ENCODE data around the gene DNASE2B.
A peak's percentile ranks its signal among the peaks of the same experiment; 100 is the strongest.
"Not testable (repeated sequence)": the region's sequence is repeated elsewhere in the genome, so short reads cannot be mapped to it uniquely, and the experiment has no call there.

The DNASE2B gene

DNA sequence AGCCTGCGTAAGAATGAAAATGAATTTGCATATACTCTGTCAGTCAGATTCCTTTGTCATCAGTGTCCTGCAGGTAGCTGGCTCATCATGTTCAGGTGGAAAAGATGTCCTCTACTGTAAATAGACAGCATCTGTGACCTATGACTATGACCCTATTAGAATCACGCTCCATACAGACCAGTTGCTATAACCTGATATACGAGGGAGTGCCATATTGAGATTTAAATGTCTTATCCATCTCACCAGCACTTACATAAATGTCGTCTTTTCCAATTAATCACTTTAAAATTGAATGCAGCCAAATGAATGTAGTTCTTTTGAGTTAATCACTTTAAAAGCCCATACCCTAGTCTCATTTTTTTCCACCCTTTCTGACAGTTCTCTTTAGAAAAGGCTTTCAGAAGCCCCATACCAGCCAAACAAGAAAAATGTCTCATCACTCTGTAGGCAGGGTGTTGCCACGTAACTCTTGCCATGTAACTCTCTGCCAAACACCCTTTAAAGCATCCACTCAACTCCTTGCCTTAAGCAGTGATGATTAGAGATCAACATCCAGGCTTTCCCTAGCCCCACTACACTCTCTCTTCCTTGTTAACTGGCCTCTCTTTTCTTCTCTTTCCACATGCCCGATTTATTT, 26.3 kb downstream of the DNASE2B start:
- no peak for DNase-seq

GRCh38 chr1:84425150-84425896, 27.0 kb downstream of the DNASE2B start:
- no peak for DNase-seq

GRCh38 chr1:84426376-84426775, 28.1 kb downstream of the DNASE2B start:
- no peak for DNase-seq

DNA sequence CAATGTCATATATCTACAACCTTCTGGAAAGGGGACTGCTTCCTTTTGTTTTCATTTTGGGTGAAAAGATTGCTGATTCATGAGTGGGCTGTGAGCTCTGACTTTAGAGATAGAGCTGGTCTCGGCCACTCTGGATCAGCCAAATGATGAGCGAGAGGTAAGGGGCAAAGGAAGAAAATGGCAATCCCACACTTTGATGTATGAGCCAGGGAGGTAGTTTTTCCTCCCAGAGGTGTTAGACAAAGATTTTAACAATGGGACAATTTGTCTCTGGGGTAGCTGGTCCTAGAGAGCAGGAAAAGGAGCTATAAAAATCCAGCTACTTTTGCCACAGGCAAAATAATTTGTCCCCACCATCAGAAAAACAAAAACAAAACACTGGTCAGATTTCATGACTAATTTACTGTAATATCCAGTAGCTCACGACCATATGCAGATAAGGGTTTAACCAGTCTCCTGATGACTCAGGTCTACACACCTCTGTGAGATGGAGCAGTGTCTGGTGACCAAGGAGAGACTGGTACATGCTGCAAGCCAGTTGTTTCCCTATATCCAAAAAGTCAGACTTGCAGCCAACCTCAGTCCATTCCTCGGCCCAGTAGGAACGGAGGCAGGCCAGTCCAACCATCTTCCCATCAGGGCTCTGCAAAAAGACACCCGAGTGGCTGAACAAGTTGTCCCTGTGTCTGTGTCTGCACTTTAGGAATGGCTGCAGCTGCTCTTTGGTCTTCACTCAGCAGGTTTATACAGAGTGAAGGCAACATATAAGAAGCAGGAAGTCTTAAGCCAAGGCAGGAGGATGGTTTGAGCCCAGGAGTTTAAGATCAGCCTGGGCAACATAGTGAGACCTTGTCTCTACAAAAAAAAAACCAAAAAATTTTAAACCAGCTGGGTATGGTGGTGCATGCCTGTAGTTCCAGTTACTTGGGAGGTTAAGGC, 29.2 kb downstream of the DNASE2B start:
- no peak for DNase-seq

GRCh38 chr1:84428235-84428634, 30.0 kb downstream of the DNASE2B start:
- DNase-seq: no peak

DNA sequence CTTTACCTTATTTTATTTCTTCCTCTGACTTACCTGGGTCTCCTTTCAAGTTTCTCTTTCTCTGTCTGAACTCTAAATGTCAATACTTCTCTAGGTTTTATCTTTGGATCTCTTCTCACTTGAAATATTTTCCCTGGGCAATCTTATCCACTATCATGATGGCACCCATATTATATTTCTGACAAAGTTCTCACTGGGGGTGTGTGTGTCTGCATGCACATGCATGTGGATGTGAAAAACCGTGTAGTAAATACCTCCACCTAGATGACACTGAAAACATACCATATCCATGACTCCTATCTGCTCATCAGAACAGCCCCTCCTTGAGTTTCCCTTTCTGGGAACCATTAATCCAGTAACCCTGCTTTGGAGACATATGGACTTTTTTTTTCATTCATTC, 30.9 kb downstream of the DNASE2B start:
- DNase-seq: no peak

- DNase-seq: no peak
Measured at GRCh38 chr1:84430546-84430945, 32.3 kb downstream of the DNASE2B start.

- peak; percentile 77 for DNase-seq
Measured at GRCh38 chr1:84433258-84434080, 35.2 kb downstream of the DNASE2B start.

DNA sequence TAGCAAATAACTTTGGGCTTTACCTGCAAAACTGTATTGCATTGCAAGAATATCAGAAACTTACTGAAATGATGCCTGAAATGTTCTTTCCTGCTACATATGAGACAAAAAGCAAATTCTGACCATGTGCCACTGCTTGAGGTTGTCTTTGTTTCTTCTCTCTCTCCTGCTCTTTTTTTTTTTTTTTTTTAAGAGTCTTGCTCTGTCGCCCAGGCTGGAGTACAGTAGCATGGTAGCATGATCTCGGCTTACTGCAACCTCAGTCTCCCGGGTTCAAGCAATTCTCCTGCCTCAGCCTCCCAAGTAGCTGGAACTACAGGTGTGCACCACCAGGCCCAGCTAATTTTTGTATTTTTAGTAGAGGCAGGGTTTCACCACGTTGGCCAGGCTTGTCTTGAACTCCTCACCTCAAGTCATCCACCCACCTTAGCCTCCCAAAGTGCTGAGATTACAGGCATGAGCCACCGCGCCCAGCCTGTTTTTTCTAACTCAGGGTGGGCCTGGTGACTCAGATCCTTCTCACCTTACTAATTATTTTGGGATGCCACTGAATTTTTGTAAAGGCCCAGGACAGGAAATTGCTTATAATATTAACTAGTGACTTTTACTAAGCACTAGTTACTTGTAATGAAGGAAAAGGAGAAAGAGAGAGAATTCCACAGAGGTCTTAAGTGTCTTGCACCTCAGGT, 35.9 kb downstream of the DNASE2B start:
- no peak for DNase-seq

DNA sequence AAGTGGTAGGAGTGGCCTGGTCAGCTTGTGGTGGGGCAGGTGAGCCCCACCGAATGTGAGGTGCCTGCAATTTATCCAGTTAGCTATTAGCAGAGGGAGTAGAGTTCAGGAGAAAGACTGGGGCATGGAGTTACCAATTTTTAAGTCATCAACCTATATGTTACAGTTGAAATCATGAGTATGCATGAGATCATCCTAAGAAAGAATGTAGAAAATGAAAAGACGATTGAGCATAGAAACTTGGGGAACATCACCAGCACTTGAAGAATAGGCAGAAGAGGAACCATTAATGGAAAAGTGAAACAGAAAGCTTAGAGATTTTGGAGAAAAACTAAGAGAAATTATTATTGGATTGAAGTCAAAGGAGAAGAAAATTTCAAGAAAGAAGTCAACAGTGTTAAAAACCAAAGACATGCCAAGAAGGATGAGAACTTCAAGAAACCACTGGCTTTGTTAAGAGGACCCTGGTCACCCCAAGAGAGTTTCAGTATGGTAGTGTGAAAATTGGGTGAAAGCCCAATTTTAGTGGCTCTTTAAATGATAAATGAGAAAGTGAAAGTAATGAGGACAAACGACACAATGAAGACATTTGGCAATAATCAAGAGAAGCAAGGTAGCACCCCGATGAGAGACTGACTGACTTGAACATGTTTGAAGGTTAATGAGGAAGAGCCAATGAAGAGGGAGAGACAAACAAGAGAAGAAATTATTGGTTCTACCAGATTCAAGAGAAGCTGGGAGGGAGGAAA, 36.7 kb downstream of the DNASE2B start:
- peak; percentile 36 for DNase-seq

- no peak for DNase-seq
Measured at GRCh38 chr1:84436876-84437655, 38.8 kb downstream of the DNASE2B start.

DNA sequence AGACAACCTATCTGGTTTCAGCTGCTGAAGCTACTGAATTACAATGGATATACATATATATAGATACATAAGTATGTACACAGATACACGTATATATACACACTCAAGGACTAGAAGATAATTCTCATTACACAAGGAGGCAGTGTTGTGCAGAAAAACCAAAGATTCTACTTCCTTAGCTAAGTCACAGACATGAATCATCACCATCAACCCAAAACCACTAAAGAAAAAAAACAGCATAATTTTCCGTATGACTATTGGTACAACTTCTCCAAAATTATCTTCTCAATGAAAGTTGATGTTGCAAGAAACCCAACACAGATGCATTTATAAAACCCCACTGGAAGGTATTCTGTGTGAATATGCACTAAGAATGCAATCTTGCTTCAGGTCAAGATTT, 44.0 kb downstream of the DNASE2B start:
- DNase-seq: peak; percentile 84

- not testable (repeated sequence) for DNase-seq
Measured at GRCh38 chr1:84442747-84443646, 44.7 kb downstream of the DNASE2B start.

DNA sequence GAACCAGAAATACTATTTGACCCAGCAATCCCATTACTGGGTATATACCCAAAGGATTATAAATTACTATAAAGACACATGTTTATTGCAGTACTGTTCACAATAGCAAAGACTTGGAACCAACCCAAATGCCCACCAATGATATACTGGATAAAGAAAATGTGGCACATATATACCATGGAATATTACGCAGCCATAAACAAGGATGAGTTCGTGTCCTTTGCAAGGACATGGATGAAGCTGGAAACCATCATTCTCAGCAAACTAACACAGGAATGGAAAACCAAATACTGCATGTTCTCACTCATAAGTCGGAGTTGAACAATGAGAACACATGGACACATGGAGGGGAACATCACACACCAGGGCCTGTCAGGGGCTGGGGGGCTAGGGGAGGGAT, 50.4 kb downstream of the DNASE2B start:
- not testable (repeated sequence) for DNase-seq

GRCh38 chr1:84450910-84451309, 52.6 kb downstream of the DNASE2B start:
- DNase-seq: no peak

GRCh38 chr1:84452436-84452835, 54.2 kb downstream of the DNASE2B start:
- DNase-seq: no peak

- DNase-seq: no peak
Measured at GRCh38 chr1:84462118-84462517, 63.8 kb downstream of the DNASE2B start.
